Fibroblast of lung (primary cell): ENCODE data around the gene STMP1.

Experiments used
- CTCF ChIP-seq, 2 donors: IDR thresholded peaks in 1 of 2; conservative IDR thresholded peaks in 1 of 2; 1 replicate in 1 of 2; 2 replicates in 1 of 2; pipeline ENCODE4 v1.5.1; 2011 to 2012; ENCODE audit warnings: low read length in 2 of 2, control low read depth in 1 of 2, inconsistent platforms in 1 of 2, low read depth in 1 of 2, mild to moderate bottlenecking in 1 of 2
- EZH2 ChIP-seq: IDR thresholded peaks from 2 replicates; pipeline ENCODE4 v1.5.1; 2012; ENCODE audit warnings: low read length, control low read depth, mild to moderate bottlenecking; ENCODE audit errors: missing control alignments

- TF ChIP-seq CTCF (conservative IDR thresholded peaks at IDR 0.05 in 1 of 2, IDR thresholded peaks at IDR 0.05 in 1 of 2; ENCODE audit: low read depth in 1 of 2, low read length in 2 of 2) (peak; percentile 68 to 77), EZH2 (no peak)
Measured at GRCh38 chr7:135645296-135645904, 16.9 kb upstream of the STMP1 start.
